Measurements from ENCODE around the gene CTR9. TPM values are rescaled to one million over a fixed set of nuclear protein-coding genes. Genes with fewer than 3 reads are reported as not detected.
A peak's percentile ranks its signal among the peaks of the same experiment; 100 is the strongest.

The CTR9 gene
- total and polyA plus RNA-seq, 2 of the 8 experiments (the other 6 are each of a cell fraction or from before 2014, with no cell fraction given) = 6.1 to 37.7 TPM

DNA sequence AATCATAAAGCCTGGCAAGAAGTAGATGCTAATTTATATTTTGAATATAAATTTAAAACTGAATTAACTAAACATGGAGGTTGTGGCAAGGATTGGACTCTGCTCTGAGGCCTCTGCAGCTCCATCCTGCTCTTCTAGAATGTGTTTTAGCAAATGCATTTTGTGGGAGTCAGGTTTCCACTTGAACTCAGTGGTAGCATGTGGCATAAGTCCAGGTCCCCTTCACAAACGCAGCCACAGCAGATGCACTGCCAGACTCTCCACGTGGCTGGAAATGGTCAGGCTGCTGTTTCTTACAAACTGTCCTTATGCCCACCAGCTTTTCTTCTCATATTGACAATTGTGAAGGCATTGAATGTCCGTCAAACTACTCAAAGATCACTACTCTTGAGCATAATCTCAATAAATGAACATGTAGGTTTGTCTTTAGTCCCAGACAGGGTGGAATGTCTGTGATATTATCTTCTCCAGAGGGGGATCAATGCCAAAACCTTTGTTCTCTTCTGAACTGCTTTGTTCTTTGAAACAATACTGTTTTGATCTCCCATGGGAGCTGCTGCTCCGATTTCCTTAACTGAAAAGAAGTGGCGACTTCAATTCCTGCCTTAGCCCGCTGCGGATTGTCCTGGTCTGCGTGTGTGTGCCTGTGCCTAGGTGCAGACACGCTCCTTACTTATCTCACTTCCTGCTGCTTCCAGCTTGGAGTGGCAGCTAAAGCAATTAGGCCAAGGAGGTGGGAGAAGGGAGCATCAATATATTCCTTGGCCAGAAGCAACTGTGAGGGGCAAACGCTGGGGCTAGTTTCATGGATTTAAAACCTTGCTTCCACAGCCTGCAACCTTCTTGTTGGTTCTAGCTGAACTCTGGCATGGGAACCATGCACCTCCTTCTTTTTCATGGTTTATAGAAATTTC lies 33.4 kb downstream of the CTR9 start:
- H2AK5ac ChIP-seq (ENCODE audit: low read depth, low read length) = no peak overlapping the region
- no peaks in the 10 kb centered on the region for H4K20me1 ChIP-seq (replicated peaks in 1 of 2; ENCODE audit: control insufficient read depth in 1 of 2, insufficient read depth in 2 of 2, low read length in 2 of 2)
- ChIA-PET POLR2A (ENCODE audit: partially characterized antibody) (interaction anchor here (1.3 to 28.5 kb wide), 4 partner anchors 13 to 149 kb away, joined by 3 to 595 read pairs (median 34); partner anchors contain the start of gene EIF4G2), CTCF (ENCODE audit: partially characterized antibody) (interaction anchor here (0.7 to 2.1 kb wide), 3 partner anchors 9 to 125 kb away, joined by 3 to 10 read pairs (median 8); no protein-coding TSS in a partner anchor)
- H3K9me3 ChIP-seq (ENCODE audit: insufficient read depth in 2 of 2, low read depth in 1 of 2, low read length in 1 of 2) = no peaks in the 10 kb centered on the region
- H2BK120ac ChIP-seq (replicated peaks; ENCODE audit: low read depth, low read length) = no peak overlapping the region
- H3K4me1 ChIP-seq (replicated peaks in 1 of 4; ENCODE audit: control insufficient read depth in 3 of 4, insufficient read depth in 4 of 4, low read length in 3 of 4) = peaks cover 0 to 3% (median 1%) of the 10 kb centered on the region in 4 experiments; a peak in 4 of 7 replicates
- no peak overlapping the region for H2BK15ac ChIP-seq (ENCODE audit: low read length)
- no peak overlapping the region for H2BK5ac ChIP-seq (ENCODE audit: low read depth, low read length)
- H3K27me3 ChIP-seq (replicated peaks in 1 of 4; ENCODE audit: control insufficient read depth in 3 of 4, extremely low read depth in 1 of 4, insufficient read depth in 3 of 4, low read length in 3 of 4) = no peaks in the 10 kb centered on the region
- no peak overlapping the region for H4K5ac ChIP-seq (ENCODE audit: insufficient read length, low read depth, low read length)
- no peaks in the 10 kb centered on the region for H3K79me2 ChIP-seq (ENCODE audit: control insufficient read depth in 1 of 2, insufficient read depth in 2 of 2, low read length in 2 of 2)
- H3K23ac ChIP-seq (ENCODE audit: insufficient read length) = no peak overlapping the region
- H3K27ac ChIP-seq (ENCODE audit: low read depth, low read length) = no peak overlapping the region
- no peaks in the 10 kb centered on the region for H3K23me2 ChIP-seq (ENCODE audit: low read depth, low read length)
- H3K14ac ChIP-seq (ENCODE audit: insufficient read length) = no peak overlapping the region
- 78% methylated on average over 10 of the region's 10 CpGs; no CpG with 5 or more reads in 1 of the 2 experiments for WGBS, 2 experiments (ENCODE audit: extremely low coverage in 1 of 2, insufficient coverage in 1 of 2, insufficient read length in 1 of 2, insufficient replicate concordance in 2 of 2, low coverage in 1 of 2, low lambda C conversion rate in 2 of 2, missing lambda C conversion rate in 1 of 2)
- peak overlapping the region in 1 of 4 experiments; percentile 44; a peak in 1 of 7 replicates for H3K9ac ChIP-seq (replicated peaks in 1 of 4; ENCODE audit: extremely low read depth in 1 of 4, low read depth in 3 of 4, low read length in 3 of 4)
- H3K18ac ChIP-seq (ENCODE audit: extremely low read depth, low read length) = no peak overlapping the region
- H3K4ac ChIP-seq (replicated peaks; ENCODE audit: insufficient read length, low read depth, low read length) = no peak overlapping the region
- H2BK12ac ChIP-seq (ENCODE audit: low read depth, low read length) = no peak overlapping the region
- no peak overlapping the region for H3K56ac ChIP-seq (replicated peaks; ENCODE audit: insufficient read length, low read depth, low read length)
- no peak overlapping the region; the same call in 1 of the 2 replicates for H2AFZ ChIP-seq (ENCODE audit: low read length)
- H3K36me3 ChIP-seq (ENCODE audit: control insufficient read depth in 2 of 4, insufficient read depth in 4 of 4, low read length in 3 of 4) = peaks cover 0 to 4% (median 0%) of the 10 kb centered on the region in 4 experiments; a peak in 1 of 8 replicates
- no peak overlapping the region for H3K4me3 ChIP-seq (ENCODE audit: extremely low read depth in 1 of 4, insufficient read depth in 2 of 4, low read depth in 3 of 4, low read length in 4 of 4)
- H3K79me1 ChIP-seq (ENCODE audit: low read depth, low read length) = no peaks in the 10 kb centered on the region
- FAIRE-seq (no peak), DNase-seq (ENCODE audit: low read depth in 1 of 2, low spot score in 2 of 2) (no peak)
- no peak overlapping the region for H4K8ac ChIP-seq (ENCODE audit: extremely low read depth, insufficient read depth, low read length)
- no peak overlapping the region for H4K91ac ChIP-seq (replicated peaks; ENCODE audit: insufficient read length, low read length)
- H3K4me2 ChIP-seq (ENCODE audit: insufficient read depth in 1 of 2, low read depth in 2 of 2, low read length in 2 of 2) = no peak overlapping the region
- no peak overlapping the region for H2BK20ac ChIP-seq (ENCODE audit: low read length)
- TF ChIP-seq RAD21 (IDR thresholded peaks at IDR 0.05 in 1 of 2, conservative IDR thresholded peaks at IDR 0.05 in 1 of 2; ENCODE audit: low read depth in 2 of 2, low read length in 2 of 2) = no peak
- TF ChIP-seq HDAC6 (IDR thresholded peaks at IDR 0.05; ENCODE audit: low read depth, low read length) = no peak
- no peak for TF ChIP-seq JUND (IDR thresholded peaks at IDR 0.05; ENCODE audit: low read length)
- TF ChIP-seq RXRA (IDR thresholded peaks at IDR 0.05; ENCODE audit: insufficient read depth, low read depth, low read length) = no peak
- no peak for TF ChIP-seq MAFK (IDR thresholded peaks at IDR 0.05; ENCODE audit: low read depth, low read length)
- TF ChIP-seq TBP (IDR thresholded peaks at IDR 0.05; ENCODE audit: low read depth, low read length) = no peak
- no peak for TF ChIP-seq NANOG (IDR thresholded peaks at IDR 0.05; ENCODE audit: insufficient read depth, low read depth, low read length, poor library complexity, severe bottlenecking)
- TF ChIP-seq ZNF274 (IDR thresholded peaks at IDR 0.05; ENCODE audit: borderline replicate concordance, extremely low read depth, low read length) = no peak
- no peak for TF ChIP-seq SIX5 (IDR thresholded peaks at IDR 0.05; ENCODE audit: low read depth, low read length)
- TF ChIP-seq POLR2A (IDR thresholded peaks at IDR 0.05; ENCODE audit: control extremely low read depth in 1 of 2, low read depth in 2 of 2, low read length in 2 of 2) = no peak
- no peak for TF ChIP-seq RFX5 (IDR thresholded peaks at IDR 0.05; ENCODE audit: borderline replicate concordance, low read depth, low read length)
- no peak for TF ChIP-seq CEBPB (IDR thresholded peaks at IDR 0.05; ENCODE audit: low read depth, low read length)

Data from H1 (cell line).